ENCODE results near the gene APOBEC2.

DNA sequence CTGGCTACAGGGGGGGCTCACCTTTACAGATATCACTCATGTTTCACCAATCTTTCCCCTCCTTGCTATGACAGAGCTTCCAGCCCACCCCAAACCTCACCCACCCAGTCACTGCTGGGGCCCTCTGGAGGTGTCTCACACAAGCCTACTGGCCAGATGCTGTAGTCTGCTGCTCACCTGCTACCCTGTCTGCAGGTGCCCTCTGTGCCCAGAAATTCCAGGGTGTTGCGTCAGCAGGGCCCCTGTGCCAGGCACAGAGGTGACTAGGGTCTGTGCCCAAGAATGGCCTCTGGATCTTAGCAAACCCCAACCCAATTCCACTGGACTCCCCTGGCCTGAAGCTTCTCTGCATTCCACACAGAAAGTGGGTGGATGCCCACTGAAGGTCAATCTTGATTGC is 35.3 kb upstream of the APOBEC2 start:
- TF ChIP-seq, protein P1, sequence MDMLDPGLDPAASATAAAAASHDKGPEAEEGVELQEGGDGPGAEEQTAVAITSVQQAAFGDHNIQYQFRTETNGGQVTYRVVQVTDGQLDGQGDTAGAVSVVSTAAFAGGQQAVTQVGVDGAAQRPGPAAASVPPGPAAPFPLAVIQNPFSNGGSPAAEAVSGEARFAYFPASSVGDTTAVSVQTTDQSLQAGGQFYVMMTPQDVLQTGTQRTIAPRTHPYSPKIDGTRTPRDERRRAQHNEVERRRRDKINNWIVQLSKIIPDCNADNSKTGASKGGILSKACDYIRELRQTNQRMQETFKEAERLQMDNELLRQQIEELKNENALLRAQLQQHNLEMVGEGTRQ (IDR thresholded peaks at IDR 0.05; ENCODE audit: low read depth, low read length): no peak
- TF ChIP-seq MXI1 (IDR thresholded peaks at IDR 0.05; ENCODE audit: borderline replicate concordance, low read depth, low read length) (no peak), FOS (IDR thresholded peaks at IDR 0.05; ENCODE audit: low read depth, low read length) (no peak), RAD21 (IDR thresholded peaks at IDR 0.05; ENCODE audit: low read length) (no peak), RFX5 (IDR thresholded peaks at IDR 0.05; ENCODE audit: low read depth, low read length) (no peak), MAFK (IDR thresholded peaks at IDR 0.05; ENCODE audit: low read depth, low read length) (no peak), CHD1 (IDR thresholded peaks at IDR 0.05; ENCODE audit: low read depth, low read length) (no peak), POLR2A (IDR thresholded peaks at IDR 0.05; ENCODE audit: low read depth, low read length) (no peak), SMC3 (IDR thresholded peaks at IDR 0.05; ENCODE audit: low read depth, low read length) (no peak), RCOR1 (IDR thresholded peaks at IDR 0.05; ENCODE audit: insufficient replicate concordance, low read length) (no peak), BHLHE40 (IDR thresholded peaks at IDR 0.05; ENCODE audit: low read depth, low read length) (no peak), MAZ (IDR thresholded peaks at IDR 0.05; ENCODE audit: borderline replicate concordance, low read depth, low read length) (no peak)
- TF ChIP-seq, protein P2, sequence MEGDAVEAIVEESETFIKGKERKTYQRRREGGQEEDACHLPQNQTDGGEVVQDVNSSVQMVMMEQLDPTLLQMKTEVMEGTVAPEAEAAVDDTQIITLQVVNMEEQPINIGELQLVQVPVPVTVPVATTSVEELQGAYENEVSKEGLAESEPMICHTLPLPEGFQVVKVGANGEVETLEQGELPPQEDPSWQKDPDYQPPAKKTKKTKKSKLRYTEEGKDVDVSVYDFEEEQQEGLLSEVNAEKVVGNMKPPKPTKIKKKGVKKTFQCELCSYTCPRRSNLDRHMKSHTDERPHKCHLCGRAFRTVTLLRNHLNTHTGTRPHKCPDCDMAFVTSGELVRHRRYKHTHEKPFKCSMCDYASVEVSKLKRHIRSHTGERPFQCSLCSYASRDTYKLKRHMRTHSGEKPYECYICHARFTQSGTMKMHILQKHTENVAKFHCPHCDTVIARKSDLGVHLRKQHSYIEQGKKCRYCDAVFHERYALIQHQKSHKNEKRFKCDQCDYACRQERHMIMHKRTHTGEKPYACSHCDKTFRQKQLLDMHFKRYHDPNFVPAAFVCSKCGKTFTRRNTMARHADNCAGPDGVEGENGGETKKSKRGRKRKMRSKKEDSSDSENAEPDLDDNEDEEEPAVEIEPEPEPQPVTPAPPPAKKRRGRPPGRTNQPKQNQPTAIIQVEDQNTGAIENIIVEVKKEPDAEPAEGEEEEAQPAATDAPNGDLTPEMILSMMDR (conservative IDR thresholded peaks at IDR 0.05; ENCODE audit: low read depth, low read length): no peak
- TF ChIP-seq, protein P3, sequence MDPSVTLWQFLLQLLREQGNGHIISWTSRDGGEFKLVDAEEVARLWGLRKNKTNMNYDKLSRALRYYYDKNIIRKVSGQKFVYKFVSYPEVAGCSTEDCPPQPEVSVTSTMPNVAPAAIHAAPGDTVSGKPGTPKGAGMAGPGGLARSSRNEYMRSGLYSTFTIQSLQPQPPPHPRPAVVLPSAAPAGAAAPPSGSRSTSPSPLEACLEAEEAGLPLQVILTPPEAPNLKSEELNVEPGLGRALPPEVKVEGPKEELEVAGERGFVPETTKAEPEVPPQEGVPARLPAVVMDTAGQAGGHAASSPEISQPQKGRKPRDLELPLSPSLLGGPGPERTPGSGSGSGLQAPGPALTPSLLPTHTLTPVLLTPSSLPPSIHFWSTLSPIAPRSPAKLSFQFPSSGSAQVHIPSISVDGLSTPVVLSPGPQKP (IDR thresholded peaks at IDR 0.05; ENCODE audit: borderline replicate concordance, low read depth, low read length): no peak
